IMR-90 (cell line): Measurements from ENCODE around the gene MALRD1. TPM values are rescaled to one million over a fixed set of nuclear protein-coding genes. Genes with fewer than 3 reads are reported as not detected.

Experiments used
- ATAC-seq: fragments of 200-7000 bp; cut with Tn5 transposase; 2 replicates; pipeline ENCODE4 v1.9.1; 2020; ENCODE audit warnings: low read depth, mild to moderate bottlenecking, moderate library complexity
- BruUV-seq: library from RNA; stranded (reverse); fragments of 400-500 nt; replicated peaks from 2 replicates; lab custom pipeline; 2021; lab: Mats Ljungman, UMichigan
- CTCF ChIA-PET: fragments of 300-600 bp; formaldehyde crosslinking; extraction: SDS; loops from one replicate; lab custom pipeline; 2021; ENCODE audit warnings: antibody characterized with exemption; lab: Yijun Ruan, JAX
- POLR2A ChIA-PET: fragments of 300-600 bp; sonication (Branson Sonifier 250); formaldehyde crosslinking; loops from one replicate; lab custom pipeline; 2022; ENCODE audit warnings: antibody characterized with exemption; ENCODE audit not compliant: unreplicated experiment; lab: Charles Lee
- DNase-seq: peaks from one replicate; pipeline ENCODE4 v3.0.0; 2013
- H2AFZ ChIP-seq: replicated peaks from 2 replicates; pipeline ENCODE3; 2013; ENCODE audit warnings: low read length, mild to moderate bottlenecking; ENCODE audit not compliant: poor library complexity
- H2AK5ac ChIP-seq: 2 replicates; pipeline ENCODE4 v1.6.1; 2013; ENCODE audit warnings: low read depth, low read length, inconsistent platforms
- H2AK9ac ChIP-seq: replicated peaks from 2 replicates; pipeline ENCODE3; 2013; ENCODE audit warnings: mild to moderate bottlenecking, low read depth, low read length, moderate library complexity; ENCODE audit not compliant: poor library complexity
- H2BK120ac ChIP-seq: 2 replicates; pipeline ENCODE4 v1.6.1; 2013; ENCODE audit warnings: low read depth, low read length, inconsistent platforms
- H2BK15ac ChIP-seq: 3 replicates; pipeline ENCODE4 v1.6.1; 2013; ENCODE audit warnings: low read depth, low read length, inconsistent platforms
- H2BK20ac ChIP-seq: 2 replicates; pipeline ENCODE4 v1.6.1; 2013; ENCODE audit warnings: low read depth, mild to moderate bottlenecking, inconsistent platforms, low read length, moderate library complexity
- H2BK5ac ChIP-seq: 2 replicates; pipeline ENCODE4 v1.6.1; 2013; ENCODE audit warnings: mild to moderate bottlenecking, low read depth, low read length, inconsistent platforms; ENCODE audit not compliant: poor library complexity, severe bottlenecking
- H3K14ac ChIP-seq: replicated peaks from 2 replicates; pipeline ENCODE4 v1.6.1; 2013; ENCODE audit warnings: low read depth, low read length, inconsistent platforms
- H3K18ac ChIP-seq: 2 replicates; pipeline ENCODE4 v1.6.1; 2013; ENCODE audit warnings: low read depth, low read length, control low read depth
- H3K23ac ChIP-seq: 2 replicates; pipeline ENCODE4 v1.6.1; 2013; ENCODE audit warnings: low read depth, low read length, inconsistent platforms
- H3K27ac ChIP-seq: 2 replicates; pipeline ENCODE4 v1.5.1; 2013; ENCODE audit warnings: mild to moderate bottlenecking, control low read depth, low read length; ENCODE audit not compliant: insufficient read depth
- H3K27me3 ChIP-seq: 2 replicates; pipeline ENCODE4 v1.6.1; 2013; ENCODE audit warnings: low read length; ENCODE audit not compliant: control insufficient read depth, insufficient read depth
- H3K36me3 ChIP-seq: 2 replicates; pipeline ENCODE4 v1.6.1; 2013; ENCODE audit warnings: low read length, mixed read lengths; ENCODE audit not compliant: control insufficient read depth, insufficient read depth
- H3K4ac ChIP-seq: 2 replicates; pipeline ENCODE4 v1.6.1; 2013; ENCODE audit warnings: low read depth, low read length, inconsistent platforms
- H3K4me1 ChIP-seq: 2 replicates; pipeline ENCODE4 v1.6.1; 2013; ENCODE audit warnings: low read length, mixed read lengths; ENCODE audit not compliant: control insufficient read depth, insufficient read depth
- H3K4me2 ChIP-seq: 2 replicates; pipeline ENCODE4 v1.6.1; 2013; ENCODE audit warnings: low read depth, mild to moderate bottlenecking, control low read depth, low read length, moderate library complexity
- H3K4me3 ChIP-seq: 2 replicates; pipeline ENCODE4 v1.5.1; 2013; ENCODE audit warnings: low read depth, mild to moderate bottlenecking, control low read depth, low read length, moderate library complexity; ENCODE audit not compliant: insufficient read depth
- H3K56ac ChIP-seq: 2 replicates; pipeline ENCODE4 v1.6.1; 2013; ENCODE audit warnings: low read length, inconsistent platforms; ENCODE audit not compliant: insufficient read depth; ENCODE audit errors: extremely low read depth
- H3K79me1 ChIP-seq, 2 experiments: 2 replicates each; pipeline ENCODE4 v1.6.1; 2013; ENCODE audit warnings: low read length in 2 of 2, inconsistent platforms in 1 of 2, low read depth in 1 of 2
- H3K9ac ChIP-seq: 2 replicates; pipeline ENCODE4 v1.6.1; 2013; ENCODE audit warnings: low read depth, low read length, control low read depth
- H3K9me1 ChIP-seq: 2 replicates; pipeline ENCODE4 v1.6.1; 2013; ENCODE audit warnings: low read length, inconsistent platforms; ENCODE audit not compliant: insufficient read depth
- H3K9me3 ChIP-seq: 2 replicates; pipeline ENCODE4 v1.6.1; 2013; ENCODE audit warnings: low read length; ENCODE audit not compliant: control insufficient read depth, insufficient read depth
- H4K20me1 ChIP-seq: 2 replicates; pipeline ENCODE4 v1.6.1; 2013; ENCODE audit warnings: low read length, inconsistent platforms; ENCODE audit not compliant: insufficient read depth
- H4K5ac ChIP-seq: 2 replicates; pipeline ENCODE4 v1.6.1; 2013; ENCODE audit warnings: mild to moderate bottlenecking, low read depth, low read length, control low read depth
- H4K8ac ChIP-seq, 2 experiments: 2 replicates each; pipeline ENCODE4 v1.6.1; 2013; ENCODE audit warnings: low read depth in 2 of 2, low read length in 2 of 2, control low read depth in 1 of 2, inconsistent platforms in 1 of 2
- H4K91ac ChIP-seq: 2 replicates; pipeline ENCODE4 v1.6.1; 2013; ENCODE audit warnings: low read depth, low read length, inconsistent platforms; ENCODE audit not compliant: insufficient read depth
- BHLHE40 ChIP-seq: fragments of 150-350 bp; IDR thresholded peaks from 2 replicates; pipeline ENCODE4 v1.6.1; 2016; ENCODE audit warnings: mild to moderate bottlenecking, low read depth, low read length
- CEBPB ChIP-seq: IDR thresholded peaks from 2 replicates; pipeline ENCODE4 v1.6.1; 2012; ENCODE audit warnings: low read depth, low read length, improper control_type of control experiment
- CHD1 ChIP-seq: IDR thresholded peaks from 2 replicates; pipeline ENCODE4 v1.6.1; 2012; ENCODE audit warnings: low read depth, low read length, improper control_type of control experiment
- CTCF ChIP-seq: conservative IDR thresholded peaks from 2 replicates; pipeline ENCODE4 v1.5.1; 2012; ENCODE audit warnings: mild to moderate bottlenecking, low read depth, low read length, improper control_type of control experiment
- FOS ChIP-seq: fragments of 150-350 bp; IDR thresholded peaks from 2 replicates; pipeline ENCODE4 v1.6.1; 2016; ENCODE audit warnings: low read depth, low read length
- MAFK ChIP-seq: IDR thresholded peaks from 2 replicates; pipeline ENCODE4 v1.6.1; 2012; ENCODE audit warnings: low read depth, low read length, improper control_type of control experiment
- MAZ ChIP-seq: IDR thresholded peaks from 2 replicates; pipeline ENCODE4 v1.6.1; 2012; ENCODE audit warnings: low read depth, mild to moderate bottlenecking, low read length, improper control_type of control experiment, moderate library complexity, borderline replicate concordance
- MXI1 ChIP-seq: IDR thresholded peaks from 2 replicates; pipeline ENCODE4 v1.6.1; 2012; ENCODE audit warnings: low read depth, mild to moderate bottlenecking, low read length, moderate library complexity, borderline replicate concordance
- POLR2A ChIP-seq: IDR thresholded peaks from 2 replicates; pipeline ENCODE4 v1.6.1; 2012; ENCODE audit warnings: mild to moderate bottlenecking, low read depth, low read length
- RAD21 ChIP-seq: IDR thresholded peaks from 2 replicates; pipeline ENCODE4 v1.6.1; 2012; ENCODE audit warnings: low read length, improper control_type of control experiment
- RCOR1 ChIP-seq: IDR thresholded peaks from 2 replicates; pipeline ENCODE4 v1.6.1; 2012; ENCODE audit warnings: mild to moderate bottlenecking, low read length, improper control_type of control experiment; ENCODE audit not compliant: insufficient replicate concordance
- RFX5 ChIP-seq: IDR thresholded peaks from 2 replicates; pipeline ENCODE4 v1.8.0; 2012; ENCODE audit warnings: low read depth, mild to moderate bottlenecking, low read length, moderate library complexity
- SMC3 ChIP-seq: fragments of 150-350 bp; IDR thresholded peaks from 2 replicates; pipeline ENCODE4 v1.6.1; 2016; ENCODE audit warnings: low read depth, mild to moderate bottlenecking, antibody characterized with exemption, low read length, moderate library complexity
- WGBS, 2 experiments: methylation state at CpG; one replicate each; pipeline versions ENCODE4 v1.1.5 to v1.1.7; 2013; ENCODE audit warnings: missing lambda C conversion rate in 2 of 2; ENCODE audit not compliant: insufficient read length in 1 of 2; ENCODE audit errors: extremely low coverage in 2 of 2; 5-methylcytosine and 5-hydroxymethylcytosine counted together
- dilution Hi-C: fragments of 300-500 bp; cut with HindIII; formaldehyde crosslinking; loops from one replicate; pipeline ENCODE4 v1.14.3; 2018; ENCODE audit warnings: low sequenced_read_pairs; ENCODE audit not compliant: unreplicated experiment
- in situ Hi-C: fragments of 300-500 bp; cut with MboI; formaldehyde crosslinking; loops from 3 replicates; pipeline ENCODE4 v1.14.3; 2019; ENCODE audit warnings: low sequenced_read_pairs, inconsistent platforms, mixed read lengths
- intact Hi-C: fragments of 100-400 bp; cut with micrococcal nuclease; formaldehyde crosslinking; loops from 2 replicates; pipeline ENCODE4 v1.10.0; 2022
- polyA plus RNA-seq, 3 experiments: library from polyadenylated mRNA; depleted of rRNA; stranded (reverse); fragments of >200 nt; gene quantifications; 2 replicates each; pipeline ENCODE4 v1.2.3, GENCODE V29; 2012; ENCODE audit warnings: low replicate concordance in 1 of 3
- total RNA-seq: library from RNA; depleted of rRNA; stranded (reverse); fragments of >200 nt; gene quantifications from 2 replicates; pipeline ENCODE4 v1.2.3, GENCODE V29; 2012
- TF ChIP-seq, protein P1 (sequence below): fragments of 150-350 bp; IDR thresholded peaks from 2 replicates; pipeline ENCODE4 v1.6.1; 2017; ENCODE audit warnings: mild to moderate bottlenecking, antibody characterized with exemption, low read length, low read depth
- TF ChIP-seq, protein P2 (sequence below): fragments of 150-350 bp; IDR thresholded peaks from 2 replicates; pipeline ENCODE4 v1.6.1; 2016; ENCODE audit warnings: low read depth, mild to moderate bottlenecking, low read length, moderate library complexity, borderline replicate concordance

The MALRD1 gene
- total and polyA plus RNA-seq, 2 of the 4 experiments (the other 2 are of a cell fraction) = 0.34 to 1.1 TPM

GRCh38 chr10:19247843-19248242 is 199.2 kb downstream of the MALRD1 start:
- in situ Hi-C loops (no loop called here), dilution Hi-C loops (no loop called here), intact Hi-C loops (no loop called here)
- no peaks in the 10 kb centered on the region for H4K20me1 ChIP-seq
- no TSS peak for BruUV-seq
- H3K36me3 ChIP-seq = no peaks in the 10 kb centered on the region
- H2BK20ac ChIP-seq = peak overlapping the region; percentile 57; the same call in 1 of the 2 replicates
- H3K4me2 ChIP-seq = no peak overlapping the region
- H3K23ac ChIP-seq = no peak overlapping the region
- no peaks in the 10 kb centered on the region for H3K79me1 ChIP-seq
- DNase-seq (no peak), ATAC-seq (no peak)
- H2AK9ac ChIP-seq = no peak overlapping the region
- TF ChIP-seq CHD1 (no peak), FOS (no peak), CEBPB (no peak), RAD21 (no peak), POLR2A (no peak), RFX5 (no peak), RCOR1 (no peak), CTCF (no peak), MXI1 (no peak), SMC3 (no peak), MAZ (no peak), MAFK (no peak), BHLHE40 (no peak)
- TF ChIP-seq, protein P1, sequence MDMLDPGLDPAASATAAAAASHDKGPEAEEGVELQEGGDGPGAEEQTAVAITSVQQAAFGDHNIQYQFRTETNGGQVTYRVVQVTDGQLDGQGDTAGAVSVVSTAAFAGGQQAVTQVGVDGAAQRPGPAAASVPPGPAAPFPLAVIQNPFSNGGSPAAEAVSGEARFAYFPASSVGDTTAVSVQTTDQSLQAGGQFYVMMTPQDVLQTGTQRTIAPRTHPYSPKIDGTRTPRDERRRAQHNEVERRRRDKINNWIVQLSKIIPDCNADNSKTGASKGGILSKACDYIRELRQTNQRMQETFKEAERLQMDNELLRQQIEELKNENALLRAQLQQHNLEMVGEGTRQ = no peak
- TF ChIP-seq, protein P2, sequence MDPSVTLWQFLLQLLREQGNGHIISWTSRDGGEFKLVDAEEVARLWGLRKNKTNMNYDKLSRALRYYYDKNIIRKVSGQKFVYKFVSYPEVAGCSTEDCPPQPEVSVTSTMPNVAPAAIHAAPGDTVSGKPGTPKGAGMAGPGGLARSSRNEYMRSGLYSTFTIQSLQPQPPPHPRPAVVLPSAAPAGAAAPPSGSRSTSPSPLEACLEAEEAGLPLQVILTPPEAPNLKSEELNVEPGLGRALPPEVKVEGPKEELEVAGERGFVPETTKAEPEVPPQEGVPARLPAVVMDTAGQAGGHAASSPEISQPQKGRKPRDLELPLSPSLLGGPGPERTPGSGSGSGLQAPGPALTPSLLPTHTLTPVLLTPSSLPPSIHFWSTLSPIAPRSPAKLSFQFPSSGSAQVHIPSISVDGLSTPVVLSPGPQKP = no peak
- no peaks in the 10 kb centered on the region for H3K27me3 ChIP-seq
- H3K9me3 ChIP-seq = no peaks in the 10 kb centered on the region; the same call in 1 of the 2 replicates
- H4K91ac ChIP-seq = no peak overlapping the region; the same call in 1 of the 2 replicates
- no peak overlapping the region for H2AFZ ChIP-seq
- H3K4ac ChIP-seq = no peak overlapping the region
- H3K18ac ChIP-seq = no peak overlapping the region; the same call in 1 of the 2 replicates
- H3K9me1 ChIP-seq = peaks cover 3% of the 10 kb centered on the region; the same call in 1 of the 2 replicates
- H3K27ac ChIP-seq = no peak overlapping the region
- H2BK120ac ChIP-seq = peak overlapping the region; percentile 47; the same call in 1 of the 2 replicates
- CTCF ChIA-PET = no interaction called here
- peak overlapping the region; percentile 39 for H2BK5ac ChIP-seq
- H3K4me1 ChIP-seq = peaks cover 11% of the 10 kb centered on the region
- H4K5ac ChIP-seq = no peak overlapping the region
- WGBS, 2 experiments = no CpG with 5 or more reads among the region's 3 CpGs
- H3K9ac ChIP-seq = no peak overlapping the region
- H2BK15ac ChIP-seq = no peak overlapping the region
- H3K56ac ChIP-seq = no peak overlapping the region
- peak overlapping the region; percentile 13; the same call in 1 of the 2 replicates for H2AK5ac ChIP-seq
- H4K8ac ChIP-seq = no peak overlapping the region
- POLR2A ChIA-PET = no interaction called here
- H3K4me3 ChIP-seq = no peak overlapping the region
- peak overlapping the region; percentile 81; the same call in 1 of the 2 replicates for H3K14ac ChIP-seq
